A549 treated with Mapracorat at 1 μM for 4 hours (cell line): Measurements from ENCODE around the gene SYN1. TPM values are rescaled to one million over a fixed set of nuclear protein-coding genes. Genes with fewer than 3 reads are reported as not detected.

ENCODE experiments used
- total RNA-seq: library from RNA; stranded (reverse); fragments of 200-300 nt; extraction: Qiagen RNA extraction; gene quantifications from 5 replicates; pipeline ENCODE4 v1.2.3, GENCODE V29; 2022

Gene SYN1
- total RNA-seq = 0.15 to 0.36 TPM (median 0.22 TPM) in 5 replicates

GRCh38 chrX:47619486-47620302 is at the start of gene SYN1:
Gene SYN1, minus strand, starts transcription at chrX:47619857. Its CDS starts 129 bp downstream, at chrX:47619728.

DNA sequence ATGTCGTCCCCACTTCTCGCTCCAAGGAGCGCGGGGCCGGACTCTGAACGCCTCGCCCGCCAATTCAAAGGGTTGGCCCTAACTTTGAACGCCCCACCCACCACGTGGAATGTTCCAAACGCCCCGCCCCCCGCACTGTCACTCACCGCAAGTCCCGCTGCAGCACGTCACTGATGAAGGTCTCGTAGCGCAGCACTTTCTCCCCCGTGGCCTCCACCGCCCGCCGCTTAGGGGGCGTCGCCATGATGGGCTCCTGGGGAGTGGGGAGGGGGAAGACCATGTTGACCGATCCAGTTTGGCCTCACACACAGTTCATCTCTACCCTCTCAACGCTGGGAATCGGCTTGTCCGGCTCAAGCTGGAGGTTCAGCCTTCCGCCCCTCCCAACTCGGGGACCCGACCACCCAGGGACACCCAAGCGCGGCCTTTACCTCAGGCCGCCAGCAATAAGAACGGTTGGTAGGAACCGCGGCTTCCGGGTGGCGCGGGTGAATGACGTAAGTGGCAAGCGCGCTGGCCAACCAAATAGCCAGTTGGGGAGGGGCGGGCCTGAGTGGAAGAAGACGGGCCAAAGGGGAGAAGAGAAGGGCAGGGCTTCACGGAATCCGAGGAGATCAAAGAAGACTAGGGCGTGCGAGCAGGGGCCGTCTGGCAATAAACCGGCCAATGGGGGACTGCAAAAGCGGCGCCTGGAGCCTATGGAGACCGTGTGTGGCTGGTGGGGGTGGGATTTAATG is 39.2 kb upstream of the SYN1 start, which contains the start of gene UXT:
Gene UXT (minus strand): TSS at position 497 of the 737 bp plus-strand sequence. CDS start 253 bp downstream, at position 244.

DNA sequence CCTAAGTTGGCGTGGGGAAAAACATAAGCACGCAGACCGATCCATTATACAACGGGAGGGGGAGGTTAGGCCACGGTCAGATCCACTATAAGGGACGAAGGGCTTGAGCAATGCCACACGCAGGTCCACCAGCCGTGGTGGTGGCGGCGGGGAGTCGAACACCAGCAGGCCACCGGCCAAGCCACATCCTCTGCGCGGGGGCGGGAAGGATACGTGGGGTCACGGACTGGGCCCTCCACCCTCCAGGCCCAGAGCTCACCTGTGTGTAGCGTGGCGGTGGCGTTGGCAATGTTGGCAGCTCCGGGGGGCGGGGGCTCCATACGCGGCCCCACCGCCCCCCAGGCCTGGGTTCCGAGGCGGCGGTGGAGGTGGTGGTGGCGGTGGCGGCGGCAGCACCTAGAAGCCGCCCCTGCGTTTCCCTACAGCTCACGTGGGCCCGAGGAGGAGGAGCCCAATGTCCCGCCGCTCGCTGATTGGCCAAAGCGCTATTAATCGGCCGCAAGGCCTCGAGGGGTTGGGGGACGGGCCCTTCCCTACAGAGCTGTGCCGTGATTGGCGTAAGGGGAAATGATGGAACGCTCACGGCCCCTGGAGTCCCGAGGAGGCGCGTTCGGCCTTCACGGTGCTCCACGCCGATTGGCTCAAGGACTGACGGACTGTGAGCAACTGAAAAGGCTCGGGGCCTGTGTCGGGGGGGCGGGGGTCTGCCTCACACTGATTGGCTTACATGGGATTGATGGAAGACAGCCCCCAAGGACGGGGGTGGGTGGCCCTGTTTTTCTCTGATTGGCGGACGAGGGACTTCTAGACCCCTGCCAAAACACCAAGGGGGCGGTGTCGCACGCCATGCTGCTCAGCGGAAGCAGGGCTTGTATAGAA is 30.7 kb upstream of the SYN1 start, which contains the start of gene ELK1:
Gene ELK1 (minus strand): TSS at position 400 of the 879 bp plus-strand sequence. CDS start 9,122 bp downstream, outside the sequence.

GRCh38 chrX:47629419-47630200 is 10.0 kb upstream of the SYN1 start, which contains the start of gene CFP:
Gene CFP, minus strand, starts transcription at chrX:47629930. Its CDS starts 86 bp downstream, at chrX:47629844.

DNA sequence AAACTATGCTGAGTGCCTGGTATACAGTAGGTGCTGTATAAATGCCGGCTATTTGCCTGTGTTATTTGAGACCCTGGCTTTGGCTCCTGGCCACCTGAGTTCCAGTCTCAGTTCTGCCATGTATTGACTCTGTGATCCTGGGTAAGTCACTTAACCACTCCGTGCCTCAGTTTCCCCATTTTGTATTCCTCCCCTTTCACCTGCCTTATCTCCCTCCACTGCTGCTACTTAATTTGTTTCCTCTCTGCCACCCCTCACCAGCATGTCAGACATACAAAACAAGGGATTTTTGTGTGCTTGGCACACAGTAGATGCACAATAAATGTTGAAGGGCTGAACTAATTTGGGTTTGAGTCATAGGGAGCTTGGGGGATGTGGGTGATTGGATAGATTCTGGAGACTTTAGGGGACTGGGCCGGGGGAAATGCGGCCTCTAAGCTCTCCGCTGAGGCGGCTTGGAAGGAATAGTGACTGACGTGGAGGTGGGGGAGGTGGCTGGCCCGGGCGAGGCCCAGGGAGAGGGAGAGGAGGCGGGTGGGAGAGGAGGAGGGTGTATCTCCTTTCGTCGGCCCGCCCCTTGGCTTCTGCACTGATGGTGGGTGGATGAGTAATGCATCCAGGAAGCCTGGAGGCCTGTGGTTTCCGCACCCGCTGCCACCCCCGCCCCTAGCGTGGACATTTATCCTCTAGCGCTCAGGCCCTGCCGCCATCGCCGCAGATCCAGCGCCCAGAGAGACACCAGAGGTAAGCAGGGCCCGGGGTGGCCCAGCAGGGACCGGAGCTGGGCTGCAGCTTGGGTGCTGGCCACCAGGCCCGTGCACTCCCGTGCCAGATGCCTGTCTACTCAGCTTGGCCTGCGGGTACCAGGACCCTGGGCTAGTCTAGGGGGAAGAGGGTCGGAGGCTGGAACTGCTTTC is 37.7 kb downstream of the SYN1 start, which contains the start of gene TIMP1:
Gene TIMP1 (plus strand): TSS at position 706 of the 917 bp plus-strand sequence. CDS start 980 bp downstream, outside the sequence.

DNA sequence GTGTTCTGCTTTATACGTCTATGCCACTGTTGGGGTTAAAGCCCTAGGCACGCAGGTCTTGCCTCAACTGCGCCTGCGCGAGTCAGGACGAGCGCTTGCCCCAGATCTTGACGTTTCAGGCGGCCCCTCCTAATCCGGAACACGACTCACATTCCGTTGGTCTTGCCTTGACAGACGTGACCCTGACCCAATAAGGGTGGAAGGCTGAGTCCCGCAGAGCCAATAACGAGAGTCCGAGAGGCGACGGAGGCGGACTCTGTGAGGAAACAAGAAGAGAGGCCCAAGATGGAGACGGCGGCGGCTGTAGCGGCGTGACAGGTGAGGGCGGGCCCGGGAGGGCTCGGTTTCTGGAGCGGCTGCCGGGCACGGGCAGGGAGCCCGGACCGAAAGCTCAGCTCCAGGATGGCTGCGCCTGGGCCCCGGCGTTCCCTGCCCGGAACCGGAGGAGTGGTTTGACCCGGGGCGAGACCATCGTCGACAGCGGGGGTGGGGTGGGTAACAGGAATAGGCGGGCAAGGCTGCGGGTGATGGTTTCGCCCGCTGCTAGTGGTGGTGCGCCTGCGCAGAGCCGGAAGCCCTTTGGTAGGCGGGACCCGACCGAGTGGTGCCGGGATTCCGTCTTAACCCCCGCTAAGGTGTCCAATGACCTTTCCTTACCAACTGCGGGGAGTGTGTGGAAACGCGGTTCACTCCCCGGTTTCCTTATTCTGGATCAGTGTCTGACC is 58.6 kb downstream of the SYN1 start, which contains the start of gene ARAF:
Gene ARAF (plus strand): TSS at position 272 of the 725 bp plus-strand sequence. CDS start 1,763 bp downstream, outside the sequence.

Other genes with a start within 250 kb of the SYN1 start
- not detected in 5 replicates for gene ZNF157, start 249.3 kb downstream of the SYN1 start, total RNA-seq
- 3.7 to 4.3 TPM (median 4.0 TPM) in 5 replicates for gene ZNF41, start 136.6 kb downstream of the SYN1 start, total RNA-seq
- gene ARAF, start 58.7 kb downstream of the SYN1 start, total RNA-seq = 44.4 to 55.7 TPM (median 54.0 TPM) in 5 replicates
- gene TIMP1, start 37.4 kb downstream of the SYN1 start, total RNA-seq = 257 to 280 TPM (median 264 TPM) in 5 replicates
- gene CFP, start 10.1 kb upstream of the SYN1 start, total RNA-seq = 0.17 to 1.2 TPM (median 0.75 TPM) in 5 replicates
- gene ELK1, start 30.7 kb upstream of the SYN1 start, total RNA-seq = 29.4 to 38.8 TPM (median 37.6 TPM) in 5 replicates
- 171 to 187 TPM (median 181 TPM) in 5 replicates for gene UXT, start 39.3 kb upstream of the SYN1 start, total RNA-seq
- gene ZNF81, start 217.0 kb upstream of the SYN1 start, total RNA-seq = 3.0 to 7.5 TPM (median 5.8 TPM) in 5 replicates